Karpas-422 (cell line): ENCODE measurements around the gene GALNT11. TPM values are rescaled to one million over a fixed set of nuclear protein-coding genes. Genes with fewer than 3 reads are reported as not detected.

Experiments
- DNase-seq: peaks from one replicate; pipeline ENCODE4 v3.0.0-alpha.2; 2015
- H2AFZ ChIP-seq: fragments of 200-600 bp; sonication (generic); 2 replicates; pipeline ENCODE4 v1.6.1; 2014; ENCODE audit warnings: antibody characterized with exemption, low read length, mixed read lengths
- H3K27ac ChIP-seq: fragments of 200-600 bp; sonication (generic); 2 replicates; pipeline ENCODE4 v1.5.1; 2014; ENCODE audit warnings: mild to moderate bottlenecking, low read length, moderate library complexity
- H3K27me3 ChIP-seq: fragments of 200-600 bp; sonication (generic); 2 replicates; pipeline ENCODE4 v1.6.1; 2014; ENCODE audit warnings: low read length, mixed read lengths
- H3K36me3 ChIP-seq: fragments of 200-600 bp; sonication (generic); 2 replicates; pipeline ENCODE4 v1.6.1; 2014; ENCODE audit warnings: low read length, mixed read lengths; ENCODE audit not compliant: insufficient read depth
- H3K4me1 ChIP-seq: fragments of 200-600 bp; sonication (generic); 2 replicates; pipeline ENCODE4 v1.6.1; 2014; ENCODE audit warnings: mild to moderate bottlenecking, low read length, mixed read lengths
- H3K4me2 ChIP-seq: fragments of 200-600 bp; sonication (generic); 2 replicates; pipeline ENCODE4 v1.6.1; 2014; ENCODE audit warnings: low read length, low read depth, mild to moderate bottlenecking; ENCODE audit not compliant: poor library complexity, severe bottlenecking
- H3K4me3 ChIP-seq: fragments of 200-600 bp; sonication (generic); 2 replicates; pipeline ENCODE4 v1.5.1; 2014; ENCODE audit warnings: mild to moderate bottlenecking, antibody characterized with exemption, low read length, mixed read lengths
- H3K79me2 ChIP-seq: fragments of 200-600 bp; sonication (generic); 2 replicates; pipeline ENCODE4 v1.6.1; 2014; ENCODE audit warnings: mild to moderate bottlenecking, low read length, mixed read lengths
- H3K9ac ChIP-seq: fragments of 200-600 bp; sonication (generic); 2 replicates; pipeline ENCODE4 v1.6.0; 2014; ENCODE audit warnings: low read length
- H3K9me2 ChIP-seq: fragments of 200-600 bp; sonication (generic), shearing (Covaris generic); replicated peaks from 2 replicates; pipeline ENCODE4 v1.6.0; 2014; ENCODE audit warnings: mild to moderate bottlenecking, low read length, moderate library complexity; ENCODE audit not compliant: insufficient read depth
- H3K9me3 ChIP-seq: fragments of 300-700, 200-600 bp; sonication (generic); 2 replicates; pipeline ENCODE4 v1.6.1; 2014; ENCODE audit warnings: low read length, mixed read lengths
- H4K20me1 ChIP-seq: fragments of 200-600 bp; sonication (generic); 2 replicates; pipeline ENCODE4 v1.6.1; 2014; ENCODE audit warnings: mild to moderate bottlenecking, antibody characterized with exemption, low read length, low read depth; ENCODE audit not compliant: insufficient read depth
- small RNA-seq: library from RNA; depleted of rRNA; stranded (forward); fragments of <200 nt; gene quantifications from one replicate; pipeline ENCODE3, GENCODE V24; 2014
- total RNA-seq: library from RNA; depleted of rRNA; stranded (reverse); fragments of >200 nt; shearing (Covaris generic); gene quantifications from 2 replicates; pipeline ENCODE4 v1.2.3, GENCODE V29; 2014; ENCODE audit warnings: low replicate concordance; rRNA removed

The GALNT11 gene
- total RNA-seq, 1 experiment from 2014 or later, result not detected

DNA sequence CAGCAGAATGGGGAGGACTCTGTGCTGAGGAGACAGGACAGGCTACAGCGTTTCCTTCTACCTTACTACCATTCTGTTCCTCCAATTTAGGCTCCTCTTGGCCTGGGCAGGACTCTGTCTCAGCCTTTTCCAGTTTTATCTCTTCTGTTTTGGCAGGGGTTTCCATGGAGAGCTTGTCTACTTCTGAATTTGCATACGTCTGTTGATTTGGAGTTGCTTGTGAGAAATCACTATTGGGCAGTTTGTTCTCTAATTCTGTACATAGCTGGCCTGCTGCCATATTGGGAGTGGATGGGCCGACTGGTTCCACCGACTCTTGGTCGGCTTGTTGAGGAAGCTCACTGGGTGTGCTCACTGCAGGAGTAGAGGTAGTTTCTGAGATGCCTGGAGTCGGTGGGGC lies 136.8 kb downstream of the GALNT11 start:
- Histone ChIP-seq H3K36me3 (peaks cover 41% of the 10 kb centered on the region), H3K9me2 (no peaks in the 10 kb centered on the region), H3K4me1 (peaks cover 61% of the 10 kb centered on the region), H2AFZ (no peak overlapping the region), H3K9me3 (no peaks in the 10 kb centered on the region), H4K20me1 (no peaks in the 10 kb centered on the region), H3K4me2 (peak overlapping the region; percentile 72), H3K79me2 (peaks cover 22% of the 10 kb centered on the region), H3K27me3 (no peaks in the 10 kb centered on the region), H3K4me3 (no peak overlapping the region), H3K27ac (peak overlapping the region; percentile 93), H3K9ac (peak overlapping the region; percentile 36; the same call in 1 of the 2 replicates)
- DNase-seq, result no peak

Small RNA genes within 50 kb of the gene (small RNA-seq; reads per million reads assigned to genes)
- not detected for gene RF00017

Other genes with a start within 250 kb of the GALNT11 start
- 4.4 and 6.3 TPM in 2 replicates for gene PRKAG2, start 148.6 kb upstream of the GALNT11 start, total RNA-seq
- not detected in 2 replicates for gene GALNTL5, start 69.2 kb upstream of the GALNT11 start, total RNA-seq